Stimulated activated naive CD8-positive, alpha-beta T cell treated with anti-CD3 and anti-CD28 coated beads, Interleukin-15, amount 100 ng/mL, for 72 hours (primary cell): ENCODE results near the gene RNF144A.

ENCODE experiments used
- ATAC-seq: fragments of 150-1000 bp; cut with Tn5 transposase; 2 replicates; pipeline ENCODE4 v1.10.0; 2021; ENCODE audit warnings: mild to moderate bottlenecking, moderate library complexity
- DNase-seq, 2 donors: peaks; one replicate each; pipeline ENCODE4 v3.0.0; 2021 to 2022
- H3K27ac Mint-ChIP-seq, 2 donors: one replicate each; pipeline ENCODE4 v1.8.0; 2022; ENCODE audit warnings: mild to moderate bottlenecking in 2 of 2, mixed read lengths in 2 of 2, moderate library complexity in 2 of 2
- H3K27me3 Mint-ChIP-seq: one replicate; pipeline ENCODE4 v1.8.0; 2022; ENCODE audit warnings: mixed read lengths
- H3K4me1 Mint-ChIP-seq: one replicate; pipeline ENCODE4 v1.8.0; 2022; ENCODE audit warnings: mild to moderate bottlenecking, mixed read lengths
- H3K4me3 Mint-ChIP-seq, 2 donors: one replicate each; pipeline ENCODE4 v1.8.0; 2022; ENCODE audit warnings: mild to moderate bottlenecking in 2 of 2, mixed read lengths in 2 of 2, moderate library complexity in 1 of 2
- H3K9me3 Mint-ChIP-seq, 2 donors: one replicate each; pipeline ENCODE4 v1.8.0; 2022; ENCODE audit warnings: mixed read lengths in 2 of 2

The RNF144A gene

DNA sequence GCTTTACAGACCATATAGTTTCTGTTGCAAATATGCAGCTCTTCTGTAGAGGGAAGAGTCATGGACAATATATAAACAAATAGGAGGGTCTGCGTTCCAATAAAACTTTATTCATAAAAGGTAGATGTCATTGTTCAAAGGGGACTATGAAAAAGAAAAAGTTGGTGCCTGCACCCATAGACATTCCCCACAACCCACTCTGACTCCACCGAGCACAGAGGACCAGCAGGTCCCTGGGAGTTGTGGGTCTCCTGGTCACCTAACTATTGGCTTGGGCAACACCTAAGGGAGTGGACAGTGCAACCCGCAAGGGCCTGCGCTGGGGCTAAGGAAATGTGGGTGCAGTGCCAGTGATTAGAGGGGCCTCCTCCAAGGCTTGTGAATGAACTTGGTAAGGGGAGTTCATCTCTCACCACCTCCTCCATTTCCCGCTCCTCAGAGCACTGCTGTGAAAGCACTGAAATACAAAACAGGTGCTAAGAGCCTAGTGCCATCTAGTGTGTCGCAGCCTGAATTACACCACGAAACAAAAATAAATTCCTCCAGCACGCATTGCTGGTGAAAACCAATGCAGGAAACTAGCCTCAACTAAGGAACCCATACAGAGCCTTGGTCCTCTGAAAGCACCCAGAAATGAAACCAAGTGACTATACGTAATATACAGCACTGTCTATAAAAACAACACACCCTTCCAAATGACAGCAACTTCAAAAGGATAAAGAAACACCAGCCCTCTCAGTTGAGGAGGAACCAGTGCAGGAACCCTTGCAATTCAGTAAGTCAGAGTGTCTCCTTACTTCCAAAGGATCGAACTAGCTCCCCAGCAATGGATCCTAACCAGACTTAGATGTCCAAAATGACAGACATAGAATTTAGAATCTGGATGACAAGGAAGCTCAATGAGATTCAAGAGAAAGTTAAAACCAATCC is 166.6 kb downstream of the RNF144A start:
- no peaks in the 10 kb centered on the region for H3K27me3 Mint-ChIP-seq
- peaks cover 6 to 16% of the 10 kb centered on the region in 2 donors for H3K9me3 Mint-ChIP-seq
- ATAC-seq (no peak), DNase-seq (no peak)
- no peak overlapping the region for H3K27ac Mint-ChIP-seq
- no peak overlapping the region for H3K4me3 Mint-ChIP-seq
- H3K4me1 Mint-ChIP-seq = peaks cover 5% of the 10 kb centered on the region

- no peak for ATAC-seq
- no peak overlapping the region for H3K4me3 Mint-ChIP-seq
- no peaks in the 10 kb centered on the region for H3K27me3 Mint-ChIP-seq
- H3K4me1 Mint-ChIP-seq = peaks cover 5% of the 10 kb centered on the region
- no peak for DNase-seq
- H3K9me3 Mint-ChIP-seq = peaks cover 6 to 16% of the 10 kb centered on the region in 2 donors
- H3K27ac Mint-ChIP-seq = no peak overlapping the region
Observed at GRCh38 chr2:7084601-7085000, 167.4 kb downstream of the RNF144A start.

- H3K27me3 Mint-ChIP-seq = no peaks in the 10 kb centered on the region
- H3K4me1 Mint-ChIP-seq = no peaks in the 10 kb centered on the region
- peaks cover 1 to 2% of the 10 kb centered on the region in 2 donors for H3K9me3 Mint-ChIP-seq
- no peak for DNase-seq
- H3K4me3 Mint-ChIP-seq = no peak overlapping the region
- no peak overlapping the region for H3K27ac Mint-ChIP-seq
- ATAC-seq = no peak
Observed at GRCh38 chr2:7089284-7089683, 172.1 kb downstream of the RNF144A start.

GRCh38 chr2:7089898-7090510 is 172.8 kb downstream of the RNF144A start:
- Mint-ChIP-seq H3K4me3 (no peak overlapping the region), H3K4me1 (no peaks in the 10 kb centered on the region), H3K27ac (no peak overlapping the region), H3K27me3 (no peaks in the 10 kb centered on the region), H3K9me3 (no peaks in the 10 kb centered on the region)
- ATAC-seq (no peak), DNase-seq (no peak)

DNA sequence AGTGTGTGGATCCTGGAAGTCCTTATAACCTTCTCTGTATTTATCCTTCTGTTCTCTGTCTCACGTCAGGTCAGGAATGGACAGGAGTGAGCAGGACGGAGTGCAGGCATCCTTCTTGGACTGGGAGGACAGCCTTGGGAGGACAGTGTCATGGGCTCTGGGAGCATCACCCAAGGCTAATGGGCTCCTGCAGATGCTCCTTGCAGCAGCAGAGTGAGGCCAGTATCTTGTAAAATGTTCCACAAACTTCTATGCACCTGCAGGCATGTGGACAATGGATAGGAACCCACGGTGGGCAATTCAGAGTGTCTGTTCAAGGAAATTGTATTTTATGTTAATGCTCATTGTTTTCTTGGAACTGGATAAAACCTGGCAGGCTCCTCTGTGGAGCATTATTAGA is 176.2 kb downstream of the RNF144A start:
- DNase-seq (no peak), ATAC-seq (no peak)
- Mint-ChIP-seq H3K27me3 (no peaks in the 10 kb centered on the region), H3K27ac (no peak overlapping the region), H3K9me3 (no peaks in the 10 kb centered on the region), H3K4me1 (peaks cover 16% of the 10 kb centered on the region), H3K4me3 (no peak overlapping the region)
